Astrocyte of the spinal cord (primary cell): ENCODE results near the gene KCTD16.
A peak's percentile ranks its signal among the peaks of the same experiment; 100 is the strongest.

ENCODE experiments used
- DNase-seq: peaks from one replicate; pipeline ENCODE4 v3.0.0; 2011; ENCODE audit warnings: low read depth, low spot score
- H3K4me3 ChIP-seq: 2 replicates; pipeline ENCODE4 v1.5.1; 2011; ENCODE audit warnings: low read depth, mild to moderate bottlenecking, low read length, moderate library complexity
- CTCF ChIP-seq: IDR thresholded peaks from 2 replicates; pipeline ENCODE4 v1.5.1; 2012; ENCODE audit warnings: low read depth, mild to moderate bottlenecking, low read length, inconsistent platforms
- in situ Hi-C: cut with HindIII; loops from 2 replicates; pipeline ENCODE4 v1.10.0; 2017; ENCODE audit warnings: low sequenced_read_pairs

The KCTD16 gene

GRCh38 chr5:144202072-144202471 is 31.4 kb downstream of the KCTD16 start:
- no peak for TF ChIP-seq CTCF
- peak; percentile 49 for DNase-seq
- H3K4me3 ChIP-seq, result no peak overlapping the region
- in situ Hi-C loops, result no loop called here

GRCh38 chr5:144202726-144203125 is 32.1 kb downstream of the KCTD16 start:
- no peak for DNase-seq
- in situ Hi-C loops, result no loop called here
- no peak overlapping the region for H3K4me3 ChIP-seq
- no peak for TF ChIP-seq CTCF

GRCh38 chr5:144203750-144204596 is 33.3 kb downstream of the KCTD16 start:
- peak; percentile 79 for DNase-seq
- peak; percentile 89 for TF ChIP-seq CTCF
- H3K4me3 ChIP-seq, result no peak overlapping the region
- in situ Hi-C loops, result no loop called here

GRCh38 chr5:144205141-144205551 is 34.5 kb downstream of the KCTD16 start:
- no peak for TF ChIP-seq CTCF

GRCh38 chr5:144206141-144206540 is 35.5 kb downstream of the KCTD16 start:
- no peak for TF ChIP-seq CTCF
- H3K4me3 ChIP-seq, result no peak overlapping the region
- DNase-seq, result no peak
- in situ Hi-C loops, result no loop called here

More at GRCh38 chr5:144205141-144205551, 34.5 kb downstream of the KCTD16 start:
- in situ Hi-C loops, result no loop called here
- DNase-seq, result peak; percentile 47
- peak overlapping the region; percentile 45 for H3K4me3 ChIP-seq

- in situ Hi-C loops, result no loop called here
- TF ChIP-seq CTCF, result no peak
- DNase-seq, result no peak
- no peak overlapping the region for H3K4me3 ChIP-seq
Measured at GRCh38 chr5:144207875-144208444, 37.3 kb downstream of the KCTD16 start.
